Measurements from ENCODE around the gene PIGU. TPM values are rescaled to one million over a fixed set of nuclear protein-coding genes. Genes with fewer than 3 reads are reported as not detected.

The PIGU gene
- total RNA-seq, 2 experiments from 2014 or later: 16.6 to 27.9 TPM

DNA sequence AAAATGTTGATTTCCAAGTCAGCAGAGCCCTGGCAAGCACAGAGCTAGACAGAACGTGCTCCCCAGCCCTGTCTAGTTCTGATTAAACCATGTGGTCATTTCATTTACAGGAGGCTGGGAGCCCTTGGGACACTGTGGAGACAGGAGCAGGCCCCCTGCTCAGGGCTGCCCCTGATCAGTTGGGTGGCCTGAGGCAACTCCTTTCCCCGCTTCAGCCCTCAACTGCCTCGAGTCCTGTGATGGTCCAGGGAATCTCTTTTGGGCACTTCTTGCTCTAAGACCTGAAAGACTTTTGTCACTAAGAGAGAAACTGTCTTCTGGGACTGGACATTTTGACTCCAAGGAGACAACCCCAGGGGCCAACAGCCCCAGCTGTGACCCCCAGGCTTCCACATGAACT is 147.2 kb downstream of the PIGU start:
- no peak for TF ChIP-seq EZH2phosphoT487 (IDR thresholded peaks at IDR 0.05; ENCODE audit: borderline replicate concordance, low read depth, low read length)
- no peak for TF ChIP-seq CTCF (conservative IDR thresholded peaks at IDR 0.05; ENCODE audit: low read length)
- ChIA-PET POLR2A (interaction anchor here (1.0 to 1.1 kb wide), 2 partner anchors 218 to 230 kb away, joined by 3 read pairs; no protein-coding TSS in a partner anchor), CTCF (ENCODE audit: unreplicated experiment) (no interaction called here)
- BruUV-seq (replicated peaks): no TSS peak
- Histone ChIP-seq H3K9me2 (ENCODE audit: insufficient read depth, low read length) (no peaks in the 10 kb centered on the region), H3K4me2 (ENCODE audit: low read length) (no peak overlapping the region), H2AFZ (ENCODE audit: low read length) (no peak overlapping the region), H3K4me3 (ENCODE audit: low read depth, low read length, poor library complexity, severe bottlenecking) (no peak overlapping the region), H3K4me1 (ENCODE audit: insufficient read depth, low read length, poor library complexity, severe bottlenecking) (no peaks in the 10 kb centered on the region), H3K27ac (ENCODE audit: low read depth, low read length, poor library complexity, severe bottlenecking) (no peak overlapping the region), H3K9me3 (ENCODE audit: low read length) (no peaks in the 10 kb centered on the region), H4K20me1 (ENCODE audit: insufficient read depth, low read length) (no peaks in the 10 kb centered on the region), H3K79me2 (ENCODE audit: insufficient read depth, low read depth, low read length) (no peaks in the 10 kb centered on the region), H3K36me3 (ENCODE audit: insufficient read depth, low read length) (peaks cover 59% of the 10 kb centered on the region)
- no peak for DNase-seq (ENCODE audit: low spot score)
- intact Hi-C loops (cut with micrococcal nuclease; ENCODE audit: unreplicated experiment): no loop called here

GRCh38 chr20:34528921-34529297 is 148.0 kb downstream of the PIGU start:
- no peak overlapping the region for H3K4me2 ChIP-seq (ENCODE audit: low read length)
- no TSS peak for BruUV-seq (replicated peaks)
- no peak for DNase-seq (ENCODE audit: low spot score)
- H3K79me2 ChIP-seq (ENCODE audit: insufficient read depth, low read depth, low read length): no peaks in the 10 kb centered on the region
- POLR2A ChIA-PET: no interaction called here
- no peak overlapping the region for H2AFZ ChIP-seq (ENCODE audit: low read length)
- no peaks in the 10 kb centered on the region for H3K9me3 ChIP-seq (ENCODE audit: low read length)
- no peaks in the 10 kb centered on the region for H3K4me1 ChIP-seq (ENCODE audit: insufficient read depth, low read length, poor library complexity, severe bottlenecking)
- intact Hi-C loops (cut with micrococcal nuclease; ENCODE audit: unreplicated experiment): no loop called here
- H3K36me3 ChIP-seq (ENCODE audit: insufficient read depth, low read length): peaks cover 50% of the 10 kb centered on the region
- no peak overlapping the region for H3K4me3 ChIP-seq (ENCODE audit: low read depth, low read length, poor library complexity, severe bottlenecking)
- peaks cover 6% of the 10 kb centered on the region; the same call in 1 of the 2 replicates for H4K20me1 ChIP-seq (ENCODE audit: insufficient read depth, low read length)
- CTCF ChIA-PET (ENCODE audit: unreplicated experiment): no interaction called here
- no peak overlapping the region for H3K27ac ChIP-seq (ENCODE audit: low read depth, low read length, poor library complexity, severe bottlenecking)
- TF ChIP-seq CTCF (conservative IDR thresholded peaks at IDR 0.05; ENCODE audit: low read length) (no peak), EZH2phosphoT487 (IDR thresholded peaks at IDR 0.05; ENCODE audit: borderline replicate concordance, low read depth, low read length) (no peak)
- H3K9me2 ChIP-seq (ENCODE audit: insufficient read depth, low read length): no peaks in the 10 kb centered on the region

- H3K9me3 ChIP-seq (ENCODE audit: low read length): no peaks in the 10 kb centered on the region
- TF ChIP-seq CTCF (conservative IDR thresholded peaks at IDR 0.05; ENCODE audit: low read length) (no peak), EZH2phosphoT487 (IDR thresholded peaks at IDR 0.05; ENCODE audit: borderline replicate concordance, low read depth, low read length) (no peak)
- H2AFZ ChIP-seq (ENCODE audit: low read length): no peak overlapping the region
- no peaks in the 10 kb centered on the region for H3K9me2 ChIP-seq (ENCODE audit: insufficient read depth, low read length)
- ChIA-PET CTCF (ENCODE audit: unreplicated experiment) (no interaction called here), POLR2A (interaction anchor here (0.7 kb wide), 1 partner anchor 58 kb away, joined by 3 read pairs; no protein-coding TSS in a partner anchor)
- H3K36me3 ChIP-seq (ENCODE audit: insufficient read depth, low read length): peaks cover 42% of the 10 kb centered on the region
- intact Hi-C loops (cut with micrococcal nuclease; ENCODE audit: unreplicated experiment): no loop called here
- no peak overlapping the region for H3K27ac ChIP-seq (ENCODE audit: low read depth, low read length, poor library complexity, severe bottlenecking)
- DNase-seq (ENCODE audit: low spot score): no peak
- no peaks in the 10 kb centered on the region for H3K79me2 ChIP-seq (ENCODE audit: insufficient read depth, low read depth, low read length)
- H4K20me1 ChIP-seq (ENCODE audit: insufficient read depth, low read length): peaks cover 6% of the 10 kb centered on the region; the same call in 1 of the 2 replicates
- H3K4me3 ChIP-seq (ENCODE audit: low read depth, low read length, poor library complexity, severe bottlenecking): no peak overlapping the region
- BruUV-seq (replicated peaks): no TSS peak
- H3K4me2 ChIP-seq (ENCODE audit: low read length): no peak overlapping the region
- H3K4me1 ChIP-seq (ENCODE audit: insufficient read depth, low read length, poor library complexity, severe bottlenecking): peaks cover 6% of the 10 kb centered on the region
These were observed 149.9 kb downstream of the PIGU start for GRCh38 chr20:34527016-34527415.

Measured in OCI-LY7 (cell line).